ENCODE data around the gene SLC22A12.

The SLC22A12 gene

DNA sequence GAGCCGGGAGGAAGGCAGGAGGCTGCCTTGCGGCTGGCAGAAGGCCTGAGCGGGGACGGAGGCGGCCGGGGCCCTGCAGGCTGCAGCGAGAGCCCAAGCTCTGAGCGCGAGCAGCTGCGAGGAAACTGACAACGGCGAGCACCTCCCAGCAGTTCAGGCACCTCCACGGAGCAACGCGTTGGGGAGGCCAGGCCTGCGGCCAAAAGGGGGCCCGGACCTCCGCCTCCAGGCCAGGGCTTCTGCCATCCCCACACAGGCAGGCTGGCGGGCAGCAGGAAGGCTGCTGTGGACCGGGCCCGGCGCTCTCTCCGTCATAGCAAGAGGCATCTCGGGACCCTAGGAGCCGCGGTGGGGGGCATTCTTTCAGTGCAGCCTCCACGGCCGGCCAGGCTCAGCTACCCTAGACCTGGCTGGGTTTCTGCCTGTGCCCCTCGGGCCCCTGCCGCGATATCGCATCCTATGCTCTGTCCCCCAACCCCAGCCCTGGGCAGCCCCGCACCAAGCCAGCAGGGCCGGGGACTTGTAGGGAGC lies 22.9 kb upstream of the SLC22A12 start:
- no peak for DNase-seq
- TF ChIP-seq GATA1 (IDR thresholded peaks at IDR 0.05; ENCODE audit: low read depth, low read length) (no peak), POLR2A (IDR thresholded peaks at IDR 0.05; ENCODE audit: low read length) (no peak)

DNA sequence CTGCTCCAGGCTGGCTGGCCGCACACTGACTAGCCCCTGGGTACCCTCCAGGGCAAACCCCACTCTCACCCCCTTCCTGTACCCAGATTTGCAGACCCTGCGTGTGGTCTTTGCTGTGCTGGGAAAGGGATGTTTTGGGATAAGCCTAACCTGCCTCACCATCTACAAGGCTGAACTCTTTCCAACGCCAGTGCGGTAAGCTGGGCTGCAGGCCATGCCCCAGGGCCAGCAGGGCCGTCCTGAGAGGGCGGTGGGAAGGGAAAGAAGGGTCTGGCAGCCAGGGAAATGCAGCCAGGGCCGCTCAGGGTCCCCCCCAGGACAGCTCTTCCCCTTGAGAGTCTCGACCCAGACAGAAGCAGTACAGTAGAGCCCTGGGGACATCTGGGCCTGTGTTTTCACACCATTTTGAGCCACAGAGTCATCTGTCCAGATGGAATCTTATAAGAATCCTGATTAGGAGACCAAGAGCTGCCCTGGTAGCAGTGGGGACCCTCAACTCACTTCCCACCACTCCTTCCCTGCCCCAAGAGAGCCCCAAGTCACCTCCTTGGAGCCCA lies 22.4 kb upstream of the SLC22A12 start:
- TF ChIP-seq GATA1 (IDR thresholded peaks at IDR 0.05; ENCODE audit: low read depth, low read length) (no peak), POLR2A (IDR thresholded peaks at IDR 0.05; ENCODE audit: low read length) (no peak)
- DNase-seq: no peak

DNA sequence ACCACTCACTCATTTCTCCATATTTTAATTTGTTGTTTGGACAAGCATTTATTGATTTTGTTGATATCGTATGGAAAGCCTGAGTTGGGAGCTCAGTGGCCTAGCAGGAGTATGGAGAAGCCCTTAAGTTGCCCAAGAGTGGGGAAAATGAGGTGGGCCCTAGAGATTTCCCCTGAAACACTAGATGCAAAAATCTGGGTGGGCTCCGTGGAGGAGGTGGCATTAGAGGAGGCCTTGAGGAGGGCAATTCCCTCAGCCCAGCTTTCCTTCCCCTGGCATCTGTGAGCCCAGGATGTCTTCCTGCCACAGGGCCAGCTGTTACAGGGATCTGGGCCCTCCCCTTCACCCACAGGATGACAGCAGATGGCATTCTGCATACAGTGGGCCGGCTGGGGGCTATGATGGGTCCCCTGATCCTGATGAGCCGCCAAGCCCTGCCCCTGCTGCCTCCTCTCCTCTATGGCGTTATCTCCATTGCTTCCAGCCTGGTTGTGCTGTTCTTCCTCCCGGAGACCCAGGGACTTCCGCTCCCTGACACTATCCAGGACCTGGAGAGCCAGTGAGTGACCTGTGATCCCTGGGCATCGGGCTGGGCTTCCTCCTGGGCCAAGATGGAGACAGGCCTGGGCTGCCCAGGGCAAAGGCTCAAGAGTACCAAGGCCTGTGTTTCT lies 21.6 kb upstream of the SLC22A12 start:
- no peak for DNase-seq
- TF ChIP-seq POLR2A (IDR thresholded peaks at IDR 0.05; ENCODE audit: low read length): no peak
- no peak for TF ChIP-seq GATA1 (IDR thresholded peaks at IDR 0.05; ENCODE audit: low read depth, low read length)

DNA sequence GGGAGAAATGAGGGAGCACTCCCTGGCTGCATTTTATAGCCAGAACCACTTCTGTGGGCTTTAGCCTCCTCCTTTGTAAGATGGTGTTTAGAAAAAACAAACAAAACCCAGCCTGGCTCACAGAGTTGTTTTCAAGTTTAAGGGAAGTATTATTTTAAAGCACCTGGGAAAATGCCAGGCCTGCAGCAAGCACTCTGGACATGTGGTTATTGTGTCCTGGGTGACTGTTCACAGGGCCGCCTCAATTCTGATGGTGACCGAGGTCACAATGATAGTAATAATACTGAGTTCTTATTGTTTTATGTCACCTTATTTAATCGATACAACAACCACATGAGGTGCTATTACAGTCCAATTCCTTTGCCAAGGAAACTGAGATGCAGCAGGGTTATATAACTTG lies 20.7 kb upstream of the SLC22A12 start:
- TF ChIP-seq GATA1 (IDR thresholded peaks at IDR 0.05; ENCODE audit: low read depth, low read length): no peak
- no peak for TF ChIP-seq POLR2A (IDR thresholded peaks at IDR 0.05; ENCODE audit: low read length)
- DNase-seq: no peak

DNA sequence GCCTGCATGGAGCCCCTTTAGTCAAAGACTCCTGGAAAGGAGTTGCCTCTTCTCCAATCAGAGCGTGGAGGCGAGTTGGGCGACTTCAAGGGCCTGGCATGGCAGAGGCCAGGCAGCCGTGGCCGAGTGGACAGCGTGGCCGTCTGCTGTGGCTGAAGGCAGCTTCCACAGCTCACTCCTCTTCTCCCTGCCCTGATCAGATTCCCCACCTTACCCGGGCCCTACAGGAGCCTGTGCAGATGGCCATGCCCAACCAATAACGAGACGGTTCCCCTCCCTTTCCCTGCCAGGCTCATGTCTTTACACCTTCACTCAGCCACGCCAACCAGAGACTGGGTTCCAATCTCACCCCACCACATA lies 20.0 kb upstream of the SLC22A12 start:
- DNase-seq: no peak
- TF ChIP-seq POLR2A (IDR thresholded peaks at IDR 0.05; ENCODE audit: low read length): no peak

DNA sequence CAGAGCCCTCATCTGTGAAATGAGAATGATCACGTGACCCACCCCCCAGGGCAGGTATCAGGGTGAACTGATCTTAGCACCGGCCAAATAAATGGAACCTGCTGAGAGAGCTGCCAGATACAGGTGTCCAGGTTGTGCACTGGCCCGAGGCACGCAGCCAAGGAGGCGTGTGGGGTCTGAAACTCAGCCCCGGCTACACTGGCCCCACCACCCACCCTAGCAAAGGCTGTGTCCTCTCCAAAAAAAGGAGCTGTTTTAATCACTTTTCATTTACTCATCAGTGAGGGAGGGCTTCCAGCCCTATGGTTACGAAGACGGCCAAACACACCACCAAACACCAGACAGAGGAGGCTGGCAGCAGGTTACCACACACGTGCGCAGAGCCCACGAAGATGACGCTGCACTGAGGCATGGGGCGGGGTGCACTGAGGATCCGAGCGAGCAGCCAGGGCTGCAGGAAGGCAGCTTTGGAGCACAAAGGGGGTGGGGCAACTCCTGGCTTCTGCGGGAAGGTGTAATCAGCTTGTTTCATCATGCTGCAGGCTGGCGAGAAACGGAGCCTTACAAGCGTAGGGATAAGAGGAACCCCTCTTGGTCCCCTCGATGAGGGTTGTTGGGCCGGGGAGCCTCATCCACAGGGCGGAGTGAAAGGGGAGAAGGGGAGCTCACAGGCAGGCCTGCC lies 19.5 kb upstream of the SLC22A12 start:
- DNase-seq: no peak
- TF ChIP-seq POLR2A (IDR thresholded peaks at IDR 0.05; ENCODE audit: low read length): no peak
- TF ChIP-seq GATA1 (IDR thresholded peaks at IDR 0.05; ENCODE audit: low read depth, low read length): no peak

DNA sequence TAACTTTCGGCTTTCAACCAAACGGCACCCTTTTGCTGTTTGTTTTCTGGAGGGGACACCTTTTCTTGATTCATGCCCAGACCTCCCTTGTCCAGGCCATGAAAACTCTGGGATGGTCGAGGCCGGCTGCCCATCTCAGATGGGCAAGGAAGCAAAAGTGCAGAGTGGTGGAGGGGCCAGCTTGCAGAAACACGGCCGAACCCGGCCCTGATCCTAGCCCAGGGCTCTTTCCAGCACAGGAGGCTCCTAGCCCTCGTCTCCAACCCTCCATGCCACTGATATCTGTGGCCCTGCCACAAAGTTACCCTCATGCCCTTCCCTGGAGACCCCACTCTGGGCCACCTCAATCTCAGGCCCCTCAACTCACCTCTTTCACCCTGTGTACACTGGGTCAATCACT lies 18.9 kb upstream of the SLC22A12 start:
- no peak for TF ChIP-seq GATA1 (IDR thresholded peaks at IDR 0.05; ENCODE audit: low read depth, low read length)
- no peak for TF ChIP-seq POLR2A (IDR thresholded peaks at IDR 0.05; ENCODE audit: low read length)
- no peak for DNase-seq

DNA sequence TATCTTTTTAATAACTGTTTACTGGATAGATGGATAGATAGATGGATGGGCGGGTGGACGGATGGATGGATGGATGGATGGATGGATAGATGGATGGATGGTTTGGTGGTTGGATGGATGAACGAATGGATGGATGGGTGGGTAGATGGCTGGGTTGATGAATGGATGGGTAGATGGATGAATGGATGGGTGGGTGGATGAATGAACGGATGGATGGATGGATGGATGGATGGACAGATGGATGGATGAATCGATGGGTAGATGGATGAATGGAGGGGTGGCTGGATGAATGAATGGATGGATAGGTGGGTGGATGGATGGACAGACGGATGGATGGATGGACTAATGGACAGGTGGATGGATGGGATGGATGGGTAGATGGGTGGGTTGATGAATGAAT lies 13.8 kb upstream of the SLC22A12 start:
- TF ChIP-seq GATA1 (IDR thresholded peaks at IDR 0.05; ENCODE audit: low read depth, low read length): no peak
- no peak for TF ChIP-seq POLR2A (IDR thresholded peaks at IDR 0.05; ENCODE audit: low read length)

DNA sequence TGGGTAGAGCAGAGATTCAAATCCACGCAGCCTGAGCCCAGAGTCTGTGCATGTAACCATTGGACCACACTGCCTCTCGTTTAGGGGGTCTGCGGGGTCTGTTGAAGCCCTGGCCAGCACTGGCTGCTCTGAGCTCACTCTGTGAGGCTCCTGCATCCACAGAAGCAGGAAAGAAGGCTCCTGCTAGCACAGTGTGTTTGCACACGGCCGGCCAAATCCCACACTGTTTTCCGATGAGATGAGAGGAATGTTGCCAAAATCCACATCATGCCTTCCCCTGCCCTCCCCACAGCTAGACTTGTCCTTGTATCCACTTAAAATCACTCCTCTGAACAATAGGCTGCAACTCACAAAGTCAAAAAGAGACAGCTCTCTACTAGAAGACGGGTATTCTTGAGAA lies 10.6 kb upstream of the SLC22A12 start:
- TF ChIP-seq GATA1 (IDR thresholded peaks at IDR 0.05; ENCODE audit: low read depth, low read length) (no peak), POLR2A (IDR thresholded peaks at IDR 0.05; ENCODE audit: low read length) (no peak)
- DNase-seq: no peak

More for the DNA sequence above, 13.8 kb upstream of the SLC22A12 start:
- DNase-seq: no peak

DNA sequence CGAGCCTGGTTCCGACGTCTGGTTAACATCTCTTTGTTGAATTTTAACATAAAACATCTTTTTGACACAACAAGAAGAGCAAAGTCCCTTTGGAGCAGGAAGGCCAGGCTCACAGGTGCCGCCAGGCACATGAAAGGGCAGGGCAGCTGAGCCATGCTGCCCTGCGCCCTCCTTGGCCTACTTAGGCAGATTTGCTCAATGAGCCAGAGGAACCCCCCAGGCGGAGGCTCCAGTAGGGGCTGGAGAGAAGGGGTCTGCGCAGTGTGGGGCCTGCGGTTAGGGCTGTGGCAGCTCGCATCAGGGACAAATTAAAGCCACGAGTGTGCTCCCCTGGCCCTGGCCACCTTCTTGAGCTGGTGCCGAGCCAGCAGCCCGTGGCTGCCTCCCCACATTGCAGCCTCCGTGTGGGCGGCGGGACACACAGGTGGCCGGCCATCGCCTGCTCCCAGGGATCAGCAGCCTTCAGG lies 9.9 kb upstream of the SLC22A12 start:
- DNase-seq: no peak
- no peak for TF ChIP-seq GATA1 (IDR thresholded peaks at IDR 0.05; ENCODE audit: low read depth, low read length)
- no peak for TF ChIP-seq POLR2A (IDR thresholded peaks at IDR 0.05; ENCODE audit: low read length)

DNA sequence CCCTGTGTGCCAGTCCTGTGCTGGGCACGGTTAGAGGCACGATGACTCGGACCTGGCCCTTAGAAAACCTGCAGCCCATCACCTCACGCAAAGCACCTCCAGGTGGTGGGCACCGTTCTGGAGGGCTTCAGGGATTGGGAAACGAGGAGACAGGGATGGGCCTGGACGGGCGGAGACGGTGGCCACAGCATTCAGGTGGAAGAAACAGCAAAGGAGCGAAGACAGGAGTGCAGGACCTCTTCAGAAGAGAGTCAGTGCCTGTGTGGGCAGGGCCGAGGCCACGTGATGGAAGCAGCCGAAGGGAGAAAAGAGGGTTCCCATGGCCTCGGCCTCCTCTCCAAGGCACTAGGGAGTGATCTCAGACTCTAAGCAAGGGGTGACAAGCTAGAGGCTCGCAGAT lies 8.1 kb upstream of the SLC22A12 start:
- TF ChIP-seq GATA1 (IDR thresholded peaks at IDR 0.05; ENCODE audit: low read depth, low read length) (no peak), POLR2A (IDR thresholded peaks at IDR 0.05; ENCODE audit: low read length) (no peak)
- no peak for DNase-seq

DNA sequence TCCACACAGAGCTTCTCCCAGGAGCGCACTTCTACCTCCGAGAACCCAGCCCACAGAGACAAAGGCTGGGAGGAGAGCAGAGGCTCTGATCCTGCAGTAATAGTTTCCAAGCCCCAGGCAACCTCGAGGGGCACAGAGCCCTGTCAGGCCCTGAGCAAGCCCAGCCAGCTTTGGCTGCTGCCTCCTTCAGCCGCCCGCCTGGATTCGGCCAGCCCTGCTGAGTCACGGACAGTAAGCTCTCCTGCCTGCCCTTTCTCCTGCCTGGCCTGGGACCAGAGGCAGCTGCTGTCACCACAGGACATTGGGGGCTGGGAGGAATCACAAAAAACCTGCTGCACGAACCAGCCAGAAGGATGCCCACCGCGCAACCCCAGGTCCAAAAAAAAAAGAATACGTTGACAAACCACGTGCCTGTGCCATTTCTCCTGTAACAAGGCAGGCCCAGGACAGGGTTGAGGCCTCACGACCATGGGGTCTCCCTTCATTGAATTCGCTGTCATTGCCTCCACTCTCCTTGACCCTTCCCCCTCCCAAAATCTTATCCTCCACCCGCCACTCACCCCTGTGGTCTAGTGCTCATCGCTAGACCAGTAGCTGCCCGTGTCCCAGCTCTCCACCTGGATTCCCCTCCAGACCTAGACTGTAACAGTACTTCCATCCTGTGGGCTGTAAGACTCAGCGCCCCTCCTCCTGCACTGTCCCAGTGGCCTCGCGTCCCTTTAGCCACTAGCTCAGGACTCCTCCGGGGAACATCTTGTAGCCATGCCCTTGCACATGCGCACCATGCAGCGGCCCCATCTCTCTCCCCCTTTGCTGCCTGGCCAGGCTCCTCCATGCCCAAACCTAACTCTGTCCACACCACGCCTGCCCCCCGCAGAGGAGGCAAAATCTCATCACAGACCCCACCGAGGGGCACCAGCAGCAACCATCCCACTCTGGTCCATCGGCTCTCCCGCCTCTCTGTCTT lies 7.4 kb upstream of the SLC22A12 start:
- TF ChIP-seq POLR2A (IDR thresholded peaks at IDR 0.05; ENCODE audit: low read length): no peak
- no peak for TF ChIP-seq GATA1 (IDR thresholded peaks at IDR 0.05; ENCODE audit: low read depth, low read length)
- DNase-seq: no peak

DNA sequence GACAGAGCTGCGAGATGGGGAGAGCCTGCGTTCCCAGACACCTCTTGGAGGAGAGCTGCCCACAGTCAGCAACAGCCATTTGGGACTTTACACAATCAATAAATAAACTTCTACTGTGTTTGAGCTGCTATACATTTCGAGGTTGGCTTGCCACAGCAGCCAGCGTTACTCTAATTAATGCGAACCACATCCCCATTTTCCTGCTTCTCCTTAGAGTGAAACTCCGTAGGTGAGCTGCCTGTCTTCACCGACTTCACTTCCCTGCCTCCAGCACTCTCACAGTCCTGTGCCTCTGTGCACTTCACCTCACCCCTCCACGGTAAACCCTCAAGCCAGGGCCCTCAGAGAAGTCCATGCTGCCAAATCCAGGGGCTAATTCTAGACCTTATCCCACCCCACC lies 5.9 kb upstream of the SLC22A12 start:
- no peak for TF ChIP-seq GATA1 (IDR thresholded peaks at IDR 0.05; ENCODE audit: low read depth, low read length)
- TF ChIP-seq POLR2A (IDR thresholded peaks at IDR 0.05; ENCODE audit: low read length): no peak
- no peak for DNase-seq

DNA sequence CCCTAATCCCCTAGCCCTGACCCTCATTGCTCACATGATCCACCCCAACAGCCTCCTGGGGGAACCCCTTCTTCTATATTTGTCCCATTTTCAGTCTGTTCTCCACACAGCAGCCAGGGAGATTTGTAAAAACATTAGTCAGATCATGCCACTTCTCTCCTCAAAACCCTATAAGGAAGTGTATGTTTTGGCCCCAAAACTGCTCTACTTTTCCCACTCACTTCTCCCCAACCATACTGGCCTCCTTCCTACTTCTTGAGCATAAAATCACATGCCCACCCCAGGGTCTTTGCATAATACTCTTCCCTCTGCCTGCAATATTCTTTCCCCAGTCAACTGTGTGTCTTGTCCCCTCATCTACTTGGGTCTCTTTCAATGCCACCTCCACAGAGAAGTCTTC lies 4.7 kb upstream of the SLC22A12 start:
- DNase-seq: no peak
- no peak for TF ChIP-seq POLR2A (IDR thresholded peaks at IDR 0.05; ENCODE audit: low read length)
- TF ChIP-seq GATA1 (IDR thresholded peaks at IDR 0.05; ENCODE audit: low read depth, low read length): no peak

Data from erythroblast (primary cell).